Ovary (tissue), 9 donors: ENCODE measurements around the gene LHFPL6. TPM values are rescaled to one million over a fixed set of nuclear protein-coding genes. Genes with fewer than 3 reads are reported as not detected.

Experiments used
- DNase-seq, 5 donors: peaks; one replicate each; pipeline ENCODE4 v3.0.0-alpha.2; 2019 to 2020
- H3K27ac ChIP-seq, 2 donors: fragments of 200-600 bp; one replicate each; pipeline versions ENCODE4 v1.5.1 to v1.8.0; 2019 to 2022
- H3K27me3 ChIP-seq: fragments of 200-600 bp; one replicate; pipeline ENCODE4 v1.8.0; 2022
- H3K36me3 ChIP-seq: fragments of 200-600 bp; sonication (generic); one replicate; pipeline ENCODE4 v1.5.1; 2019
- H3K4me1 ChIP-seq: one replicate; pipeline ENCODE4 v1.8.1; 2013; ENCODE audit warnings: mild to moderate bottlenecking, moderate library complexity; ENCODE audit not compliant: insufficient read depth
- H3K4me3 ChIP-seq: fragments of 200-600 bp; sonication (generic); one replicate; pipeline ENCODE4 v1.5.1; 2017
- H3K9me3 ChIP-seq, 2 donors: fragments of 200-600 bp in 1 of 2; sonication (generic) in 1 of 2; one replicate each; pipeline versions ENCODE4 v1.5.1 to v1.8.1; 2013 to 2019; ENCODE audit warnings: mild to moderate bottlenecking in 1 of 2, moderate library complexity in 1 of 2
- CTCF ChIP-seq, 3 donors: fragments of 450-650 bp in 2 of 3; fragments of 200-600 bp in 1 of 3; IDR thresholded peaks; one replicate each; pipeline versions ENCODE4 v1.5.1 to v1.8.0; 2016 to 2022; ENCODE audit warnings: antibody characterized with exemption in 3 of 3, mild to moderate bottlenecking in 1 of 3
- EP300 ChIP-seq: sonication (generic); formaldehyde crosslinking; IDR thresholded peaks from one replicate; pipeline ENCODE4 v1.6.1; 2017; ENCODE audit warnings: antibody characterized with exemption
- POLR2A ChIP-seq: fragments of 450-650 bp; IDR thresholded peaks from one replicate; pipeline ENCODE4 v1.6.1; 2017; ENCODE audit warnings: antibody characterized with exemption, mild to moderate bottlenecking, moderate library complexity
- WGBS, 3 donors: extraction: QIAGEN DNeasy Blood & Tissue Kit in 1 of 3; methylation state at CpG; one replicate each; pipeline versions ENCODE4 v1.1.5 to v1.1.7; 2013 to 2017; 5-methylcytosine and 5-hydroxymethylcytosine counted together
- intact Hi-C, 4 donors: fragments of 100-400 bp; cut with DNase I; formaldehyde crosslinking; loops; one replicate each; pipeline versions ENCODE4 v1.11.0 to v1.15.1; 2022 to 2023
- polyA plus RNA-seq, 2 donors: library from polyadenylated mRNA; stranded (reverse); fragments of 200-250 nt in 1 of 2; fragments of 350-450 nt in 1 of 2; fragmentation: Illumina TruSeq in 1 of 2; extraction: RNeasy Lipid Tissue Mini Kit (QIAGEN cat#74804) in 1 of 2; gene quantifications; one replicate each; pipeline ENCODE4 v1.2.3, GENCODE V29; 2013 to 2014
- total RNA-seq, 7 donors: library from RNA; depleted of rRNA in 2 of 7; stranded (reverse); fragments of >200 nt in 2 of 7; fragmentation: NEBNext Ultra II Directional in 3 of 7; extraction: Animal tissue kit (Norgen Biotek cat#: 25700) in 3 of 7; gene quantifications; one replicate each; pipeline versions ENCODE4 v1.1.0 to v1.2.4, GENCODE V29; 2016 to 2023
- donor health status: DM: no; HTN: no; CAD: no; lungs with moderate emphysema.
- donor health status: DM: no; HTN: no; CAD: no.
- donor health status: Bipolar disorder and iron deficiency.
- donor health status: DM: yes; HTN: yes; CAD: no.
- donor health status: DM: no; HTN: no; CAD: no.
- donor health status: DM: yes; HTN: yes; CAD: no.

Gene LHFPL6
- total and polyA plus RNA-seq, 9 donors: 19.7 to 136 (median 42.4) TPM

- DNase-seq: no peak
- no peaks in the 10 kb centered on the region for H3K4me1 ChIP-seq
Observed at GRCh38 chr13:39298951-39299350, 304.0 kb downstream of the LHFPL6 start.

DNA sequence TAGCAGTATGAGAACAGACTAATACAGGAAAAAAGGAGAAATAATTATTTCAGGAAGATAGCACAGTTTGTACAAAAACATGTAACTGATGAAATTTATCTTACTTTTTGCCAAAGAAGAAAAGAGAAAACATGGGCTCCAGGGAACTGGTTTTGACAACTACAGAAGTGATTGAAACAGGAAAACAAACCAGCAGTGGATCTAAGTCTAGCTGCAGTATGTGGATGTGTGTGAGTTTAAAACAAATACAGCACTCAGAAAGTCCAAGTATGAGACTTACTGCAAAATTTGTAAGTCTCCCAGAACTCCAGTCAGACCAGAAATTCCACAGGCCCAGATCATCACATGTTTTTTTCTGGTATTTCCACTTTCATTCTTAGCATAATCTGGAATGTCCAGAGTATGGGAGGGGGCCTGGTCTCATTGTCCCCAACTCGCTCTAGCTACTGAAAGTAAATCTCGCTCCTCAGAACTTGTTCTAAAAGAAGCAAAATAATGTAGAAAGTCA, 305.3 kb downstream of the LHFPL6 start:
- Histone ChIP-seq H3K27ac (no peak overlapping the region), H3K4me1 (no peaks in the 10 kb centered on the region), H3K4me3 (no peak overlapping the region), H3K36me3 (no peaks in the 10 kb centered on the region), H3K9me3 (no peaks in the 10 kb centered on the region), H3K27me3 (no peaks in the 10 kb centered on the region)
- TF ChIP-seq EP300: no peak
- TF ChIP-seq POLR2A: no peak
- TF ChIP-seq CTCF (IDR thresholded peaks at IDR 0.05): no peak
- WGBS, 3 donors: 43 to 97% (median 49%) methylated on average over 2 of the region's 2 CpGs
- intact Hi-C loops: no loop called here
- DNase-seq: no peak

More at GRCh38 chr13:39298951-39299350, 304.0 kb downstream of the LHFPL6 start:
- H3K4me3 ChIP-seq: no peak overlapping the region
- H3K27ac ChIP-seq: no peak overlapping the region
- intact Hi-C loops: no loop called here
- TF ChIP-seq EP300 (no peak), CTCF (IDR thresholded peaks at IDR 0.05) (no peak), POLR2A (no peak)
- no peaks in the 10 kb centered on the region for H3K27me3 ChIP-seq
- H3K9me3 ChIP-seq: no peaks in the 10 kb centered on the region
- no peaks in the 10 kb centered on the region for H3K36me3 ChIP-seq

DNA sequence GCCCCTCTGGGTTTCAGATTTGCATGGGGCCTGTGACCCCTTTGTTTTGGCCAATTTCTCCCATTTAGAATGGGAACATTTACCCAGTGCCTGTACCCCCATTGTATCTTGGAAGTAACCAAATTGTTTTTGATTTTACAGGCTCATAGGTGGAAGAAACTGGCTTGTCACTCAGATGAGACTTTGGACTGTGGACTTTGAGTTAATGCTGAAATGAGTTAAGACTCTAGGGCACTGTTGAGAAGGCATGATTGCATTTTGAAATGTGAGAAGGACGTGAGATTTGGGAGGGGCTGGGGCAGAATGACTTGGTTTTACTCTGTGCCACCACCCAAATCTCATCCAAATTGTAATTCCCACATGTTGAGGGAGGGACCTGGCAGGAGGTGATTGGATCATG, 306.0 kb downstream of the LHFPL6 start:
- intact Hi-C loops: no loop called here
- Histone ChIP-seq H3K36me3 (no peaks in the 10 kb centered on the region), H3K4me1 (no peaks in the 10 kb centered on the region), H3K4me3 (no peak overlapping the region), H3K27ac (no peak overlapping the region), H3K9me3 (no peaks in the 10 kb centered on the region), H3K27me3 (no peaks in the 10 kb centered on the region)
- TF ChIP-seq EP300: no peak
- no peak for TF ChIP-seq CTCF (IDR thresholded peaks at IDR 0.05)
- TF ChIP-seq POLR2A: no peak
- no peak for DNase-seq
- WGBS, 3 donors: 96 to 97% (median 96%) methylated on average over 1 of the region's 1 CpG

GRCh38 chr13:39296193-39296592, 306.8 kb downstream of the LHFPL6 start:
- WGBS, 3 donors: 44 to 93% (median 47%) methylated on average over 2 of the region's 2 CpGs
- H3K4me1 ChIP-seq: no peaks in the 10 kb centered on the region
- intact Hi-C loops: no loop called here
- H3K36me3 ChIP-seq: no peaks in the 10 kb centered on the region
- H3K27ac ChIP-seq: no peak overlapping the region
- no peaks in the 10 kb centered on the region for H3K27me3 ChIP-seq
- no peak for TF ChIP-seq EP300
- no peak for TF ChIP-seq CTCF (IDR thresholded peaks at IDR 0.05)
- no peak for TF ChIP-seq POLR2A
- no peak for DNase-seq
- H3K4me3 ChIP-seq: no peak overlapping the region
- H3K9me3 ChIP-seq: no peaks in the 10 kb centered on the region

Other genes starting within 250 kb of the LHFPL6 start
- gene COG6, start 52.5 kb upstream of the LHFPL6 start, total RNA-seq: 10 to 100 TPM; 19.9 to 45.5 (median 33.9) TPM
- 10 to 100 TPM; 10.8 to 13.6 TPM for gene COG6, start 52.5 kb upstream of the LHFPL6 start, polyA plus RNA-seq